HL-60 (cell line): ENCODE results near the gene EPHB2.

Experiments
- DNase-seq, 2 experiments: peaks; one replicate each; pipeline ENCODE4 v3.0.0-alpha.2; 2010 to 2020; ENCODE audit warnings: low read depth in 1 of 2, low spot score in 1 of 2
- H3K27ac ChIP-seq: fragments of 250-450 bp; sonication (Bioruptor Pico); replicated peaks from 2 replicates; pipeline ENCODE4 v1.5.1; 2020; ENCODE audit warnings: mild to moderate bottlenecking, moderate library complexity
- H3K27me3 ChIP-seq: fragments of 250-450 bp; sonication (Bioruptor Pico); 2 replicates; pipeline ENCODE4 v1.5.1; 2021; ENCODE audit warnings: mild to moderate bottlenecking, moderate library complexity; ENCODE audit not compliant: insufficient read depth, poor library complexity, severe bottlenecking
- H3K4me3 ChIP-seq: replicated peaks from 2 replicates; pipeline ENCODE4 v1.5.1; 2011; ENCODE audit warnings: mild to moderate bottlenecking, control low read depth, low read length; ENCODE audit not compliant: insufficient read depth
- CTCF ChIP-seq: IDR thresholded peaks from one replicate; pipeline ENCODE4 v1.5.1; 2011; ENCODE audit warnings: low read length, control low read depth, inconsistent platforms; ENCODE audit not compliant: insufficient read depth
- GABPA ChIP-seq: IDR thresholded peaks from 2 replicates; pipeline ENCODE4 v1.6.1; 2012; ENCODE audit warnings: low read depth
- POLR2AphosphoS5 ChIP-seq: IDR thresholded peaks from 2 replicates; pipeline ENCODE4 v1.6.1; 2012; ENCODE audit warnings: low read depth
- REST ChIP-seq: IDR thresholded peaks from 2 replicates; pipeline ENCODE4 v1.6.1; 2012; ENCODE audit warnings: low read depth; ENCODE audit not compliant: insufficient replicate concordance
- SPI1 ChIP-seq: IDR thresholded peaks from 2 replicates; pipeline ENCODE4 v1.6.1; 2012; ENCODE audit warnings: low read depth, mild to moderate bottlenecking, borderline replicate concordance

EPHB2 gene

GRCh38 chr1:22812092-22812880 lies 101.6 kb downstream of the EPHB2 start:
- no peak for DNase-seq
- H3K27ac ChIP-seq, result no peak overlapping the region
- H3K4me3 ChIP-seq, result no peak overlapping the region
- TF ChIP-seq POLR2AphosphoS5 (no peak), CTCF (no peak), REST (no peak), SPI1 (no peak), GABPA (no peak)
- no peaks in the 10 kb centered on the region for H3K27me3 ChIP-seq

- no peaks in the 10 kb centered on the region for H3K27me3 ChIP-seq
- H3K27ac ChIP-seq, result no peak overlapping the region
- no peak overlapping the region for H3K4me3 ChIP-seq
- no peak for TF ChIP-seq CTCF
- no peak for TF ChIP-seq REST
- no peak for TF ChIP-seq SPI1
- TF ChIP-seq GABPA, result no peak
- TF ChIP-seq POLR2AphosphoS5, result no peak
- DNase-seq, result no peak
These were observed 102.6 kb downstream of the EPHB2 start for GRCh38 chr1:22812993-22813790.

GRCh38 chr1:22814176-22815042 lies 103.8 kb downstream of the EPHB2 start:
- Histone ChIP-seq H3K27me3 (no peaks in the 10 kb centered on the region), H3K4me3 (no peak overlapping the region), H3K27ac (no peak overlapping the region)
- TF ChIP-seq GABPA (no peak), SPI1 (no peak), CTCF (no peak), POLR2AphosphoS5 (no peak), REST (no peak)
- no peak for DNase-seq
